GM12878 (cell line): ENCODE measurements around the gene CARHSP1. TPM values are rescaled to one million over a fixed set of nuclear protein-coding genes. Genes with fewer than 3 reads are reported as not detected.

Experiments
- ATAC-seq: fragments of 200-7000 bp; cut with Tn5 transposase; 3 replicates; pipeline ENCODE4 v1.9.1; 2020; ENCODE audit warnings: mild to moderate bottlenecking, moderate library complexity
- BruUV-seq: library from RNA; stranded (reverse); fragments of 400-500 nt; replicated peaks from 2 replicates; lab custom pipeline; 2021; lab: Mats Ljungman, UMichigan
- CTCF ChIA-PET: fragments of 300-600 bp; sonication (Branson Sonifier 250); formaldehyde crosslinking; extraction: SDS; loops from one replicate; lab custom pipeline; 2021; ENCODE audit warnings: inconsistent platforms; lab: Yijun Ruan, JAX
- POLR2A ChIA-PET: fragments of 350-600 bp; formaldehyde crosslinking; extraction: SDS; loops from one replicate; lab custom pipeline; 2021; ENCODE audit warnings: inconsistent platforms; lab: Charles Lee
- RAD21 ChIA-PET: fragments of 300-600 bp; sonication (Branson Sonifier 250); formaldehyde crosslinking; loops from one replicate; lab custom pipeline; 2023; ENCODE audit warnings: antibody characterized with exemption; ENCODE audit not compliant: unreplicated experiment; lab: Charles Lee
- SMC1A ChIA-PET: fragments of 300-600 bp; sonication (Branson Sonifier 250); formaldehyde crosslinking; loops from one replicate; lab custom pipeline; 2023; ENCODE audit not compliant: unreplicated experiment, uncharacterized antibody; lab: Charles Lee
- DNase-seq: peaks from one replicate; pipeline ENCODE4 v3.0.0-alpha.2; 2011; ENCODE audit warnings: low read depth, low spot score
- FAIRE-seq: peaks from 3 replicates; lab custom pipeline; 2011; peaks lifted over from hg19 to GRCh38; lab: Jason Lieb, UNC
- H2AFZ ChIP-seq: 2 replicates; pipeline ENCODE4 v1.6.0; 2011; ENCODE audit warnings: low read depth, low read length, control low read depth; ENCODE audit not compliant: control insufficient read depth
- H3K27ac ChIP-seq: 2 replicates; pipeline ENCODE4 v1.5.1; 2011; ENCODE audit warnings: control low read depth; ENCODE audit not compliant: control insufficient read depth, insufficient read depth
- H3K27me3 ChIP-seq, 2 experiments: replicated peaks in 1 of 2; 2 replicates each; pipeline versions ENCODE4 v1.6.0 to v1.6.1; 2011; ENCODE audit warnings: low read length in 1 of 2; ENCODE audit not compliant: control insufficient read depth in 2 of 2, insufficient read depth in 2 of 2
- H3K36me3 ChIP-seq, 2 experiments: 2 replicates each; pipeline ENCODE4 v1.5.1; 2011; ENCODE audit warnings: low read length in 1 of 2; ENCODE audit not compliant: control insufficient read depth in 2 of 2, insufficient read depth in 2 of 2
- H3K4me1 ChIP-seq: 2 replicates; pipeline ENCODE4 v1.6.1; 2011; ENCODE audit warnings: mild to moderate bottlenecking, low read length, moderate library complexity, mixed read lengths; ENCODE audit not compliant: control insufficient read depth, insufficient read depth
- H3K4me2 ChIP-seq: 2 replicates; pipeline ENCODE4 v1.6.0; 2011; ENCODE audit warnings: control low read depth; ENCODE audit not compliant: control insufficient read depth, insufficient read depth
- H3K4me3 ChIP-seq: fragments of 200-600 bp; sonication (generic); 2 replicates; pipeline ENCODE4 v1.5.1; 2016
- H3K79me2 ChIP-seq: 2 replicates; pipeline ENCODE4 v1.6.0; 2011; ENCODE audit warnings: low read length; ENCODE audit not compliant: control insufficient read depth, insufficient read depth
- H3K9ac ChIP-seq: 2 replicates; pipeline ENCODE4 v1.8.0; 2011; ENCODE audit warnings: low read length, control low read depth, mixed read lengths; ENCODE audit not compliant: control insufficient read depth, insufficient read depth
- H3K9me3 ChIP-seq: replicated peaks from 3 replicates; pipeline ENCODE4 v1.5.1; 2011; ENCODE audit warnings: mild to moderate bottlenecking, low read length; ENCODE audit not compliant: control insufficient read depth, insufficient read depth
- H4K20me1 ChIP-seq: 2 replicates; pipeline ENCODE4 v1.6.0; 2011; ENCODE audit not compliant: control insufficient read depth, insufficient read depth
- BACH1 ChIP-seq: fragments of 450-650 bp; IDR thresholded peaks from 2 replicates; pipeline ENCODE4 v1.6.1; 2017; ENCODE audit warnings: mild to moderate bottlenecking, borderline replicate concordance
- BMI1 ChIP-seq: fragments of 450-650 bp; IDR thresholded peaks from 2 replicates; pipeline ENCODE4 v1.6.1; 2016; ENCODE audit warnings: mild to moderate bottlenecking, moderate library complexity, borderline replicate concordance
- CEBPB ChIP-seq, 2 experiments: fragments of 150-350 bp in 1 of 2; IDR thresholded peaks; 2 replicates each; pipeline ENCODE4 v1.6.1; 2012 to 2014; ENCODE audit warnings: low read depth in 2 of 2, low read length in 2 of 2, borderline replicate concordance in 1 of 2, inconsistent platforms in 1 of 2
- ESRRA ChIP-seq: IDR thresholded peaks from 2 replicates; pipeline ENCODE4 v1.6.1; 2012; ENCODE audit warnings: mild to moderate bottlenecking, low read length, improper control_type of control experiment
- FOXK2 ChIP-seq: fragments of 450-650 bp; IDR thresholded peaks from 2 replicates; pipeline ENCODE4 v1.6.1; 2017; ENCODE audit warnings: mild to moderate bottlenecking, moderate library complexity
- IRF3 ChIP-seq: fragments of 450-650 bp; IDR thresholded peaks from 2 replicates; pipeline ENCODE4 v1.6.1; 2014; ENCODE audit warnings: mild to moderate bottlenecking
- IRF4 ChIP-seq: IDR thresholded peaks from 2 replicates; pipeline ENCODE4 v1.6.1; 2011; ENCODE audit warnings: low read depth, low read length
- MEF2B ChIP-seq: fragments of 450-650 bp; IDR thresholded peaks from 2 replicates; pipeline ENCODE4 v1.6.1; 2018; ENCODE audit warnings: mild to moderate bottlenecking, moderate library complexity; ENCODE audit not compliant: partially characterized antibody, poor library complexity, severe bottlenecking
- POLR2A ChIP-seq: IDR thresholded peaks from 2 replicates; pipeline ENCODE4 v1.6.1; 2011; ENCODE audit warnings: low read depth, mild to moderate bottlenecking, low read length
- RUNX3 ChIP-seq: IDR thresholded peaks from 2 replicates; pipeline ENCODE4 v1.6.1; 2012; ENCODE audit warnings: low read length, inconsistent platforms
- SPI1 ChIP-seq: IDR thresholded peaks from 2 replicates; pipeline ENCODE4 v1.6.1; 2011; ENCODE audit warnings: low read depth, mild to moderate bottlenecking, low read length, moderate library complexity, borderline replicate concordance; ENCODE audit not compliant: insufficient read depth
- USF2 ChIP-seq: IDR thresholded peaks from 2 replicates; pipeline ENCODE4 v1.6.1; 2011; ENCODE audit warnings: low read depth, low read length, improper control_type of control experiment, borderline replicate concordance
- WGBS: methylation state at CpG from one replicate; pipeline ENCODE4 v1.1.6; 2016; ENCODE audit warnings: low lambda C conversion rate; ENCODE audit not compliant: insufficient replicate concordance, insufficient coverage; ENCODE audit errors: missing lambda C conversion rate; 5-methylcytosine and 5-hydroxymethylcytosine counted together
- in situ Hi-C: fragments of 300-500 bp; cut with MboI; formaldehyde crosslinking; loops from 9 replicates; pipeline ENCODE4 v1.14.3; 2018; ENCODE audit warnings: mixed read lengths
- intact Hi-C: fragments of 100-400 bp; cut with micrococcal nuclease; formaldehyde crosslinking; loops from one replicate; pipeline ENCODE4 v1.14.2; 2022; ENCODE audit not compliant: unreplicated experiment
- polyA plus RNA-seq, 11 experiments: library from polyadenylated mRNA; depleted of rRNA in 4 of 11; unstranded in 6 of 11; stranded (reverse) in 5 of 11; fragments of >200 nt; fragmentation: Nextera tagmentation in 4 of 11; fragmentation: Illumina TruSeq in 1 of 11; extraction: Ambion mirVana in 4 of 11; extraction: Trizol in 1 of 11; gene quantifications; 1 replicate in 1 of 11; 2 replicates in 10 of 11; pipeline versions ENCODE4 v1.2.1 to v1.2.3, GENCODE V29; 2011 to 2016; ENCODE audit warnings: inconsistent platforms in 2 of 11, missing spikeins in 2 of 11, low read depth in 1 of 11
- total RNA-seq, 4 experiments: library from RNA; depleted of rRNA in 3 of 4; stranded (reverse); fragments of >200 nt in 3 of 4; fragmentation: Illumina TruSeq in 1 of 4; extraction: Trizol in 1 of 4; gene quantifications; 2 replicates each; pipeline versions ENCODE4 v1.2.1 to v1.2.3, GENCODE V29; 2013 to 2021
- TF ChIP-seq, protein P1 (sequence below): fragments of 450-650 bp; IDR thresholded peaks from 2 replicates; pipeline ENCODE4 v1.6.1; 2017; ENCODE audit warnings: mild to moderate bottlenecking, moderate library complexity
- TF ChIP-seq, protein P2 (sequence below): IDR thresholded peaks from 2 replicates; pipeline ENCODE4 v1.6.1; 2011; ENCODE audit warnings: low read depth, mild to moderate bottlenecking, low read length, moderate library complexity, borderline replicate concordance; ENCODE audit errors: extremely low read depth
- TF ChIP-seq, protein P3 (sequence below): fragments of 450-650 bp; conservative IDR thresholded peaks from 2 replicates; pipeline ENCODE4 v1.6.1; 2017; ENCODE audit warnings: mild to moderate bottlenecking, moderate library complexity

The CARHSP1 gene
- total and polyA plus RNA-seq, 10 of the 15 experiments (the other 5 are each of a cell fraction or from before 2014, with no cell fraction given), result 5.5 to 112 (median 67.0) TPM

DNA sequence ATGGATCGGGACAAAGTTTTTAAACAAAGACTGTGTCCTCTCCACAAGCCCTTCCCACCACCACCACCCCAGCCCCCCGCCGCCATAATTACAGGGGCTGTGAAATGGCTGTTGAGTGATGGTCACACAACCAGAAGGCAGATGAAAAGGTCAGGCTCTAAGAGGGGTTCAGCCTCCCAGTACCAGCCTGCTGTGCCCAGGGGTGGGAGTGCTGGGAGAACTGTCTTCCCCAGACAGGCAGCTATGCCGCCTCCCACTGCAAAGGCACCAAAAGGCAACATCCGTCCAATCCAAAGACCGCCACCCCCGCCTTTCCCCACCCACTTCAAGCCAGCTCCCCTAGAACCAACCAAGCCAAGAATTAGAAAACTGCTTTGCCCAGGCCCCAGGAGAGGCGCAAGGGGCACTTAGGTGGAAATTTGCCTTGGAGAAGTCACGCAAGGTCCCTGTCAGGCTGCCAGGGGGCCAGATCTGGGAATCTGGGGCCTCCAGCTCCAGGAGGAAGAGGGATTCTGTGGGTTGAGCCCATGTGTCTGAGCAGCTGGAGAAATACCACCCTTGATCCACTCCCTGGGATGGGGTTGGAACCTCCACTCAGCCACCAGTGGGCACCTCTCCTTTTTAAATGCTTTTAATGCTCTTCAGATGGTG, 14.4 kb downstream of the CARHSP1 start:
- ChIA-PET RAD21 (interaction anchor here (1.4 kb wide), 1 partner anchor 26 kb away, joined by 5 read pairs; no protein-coding TSS in a partner anchor), CTCF (interaction anchor here (1.9 kb wide), 1 partner anchor 27 kb away, joined by 8 read pairs; the partner anchor contains the start of gene LITAFD), SMC1A (interaction anchor here (1.2 kb wide), 1 partner anchor 14 kb away, joined by 3 read pairs; the partner anchor contains the start of gene CARHSP1), POLR2A (interaction anchor here (0.7 to 1.2 kb wide), 2 partner anchors 9 to 15 kb away, joined by 3 read pairs; partner anchors contain the start of gene CARHSP1)
- no TSS peak for BruUV-seq
- ATAC-seq (no peak), DNase-seq (no peak), FAIRE-seq (no peak)
- Histone ChIP-seq H2AFZ (no peak overlapping the region), H3K4me3 (no peak overlapping the region), H3K27me3 (no peaks in the 10 kb centered on the region), H3K79me2 (no peaks in the 10 kb centered on the region), H3K9me3 (no peaks in the 10 kb centered on the region), H3K4me1 (no peaks in the 10 kb centered on the region; the same call in 1 of the 2 replicates), H3K4me2 (no peak overlapping the region), H3K36me3 (peaks cover 28 to 63% of the 10 kb centered on the region in 2 experiments), H3K27ac (no peak overlapping the region), H4K20me1 (no peaks in the 10 kb centered on the region), H3K9ac (no peak overlapping the region)
- in situ Hi-C loops, result no loop called here
- 91% methylated on average over 9 of the region's 9 CpGs for WGBS
- intact Hi-C loops, result no loop called here
- no peak for TF ChIP-seq CEBPB (IDR thresholded peaks at IDR 0.05; ENCODE audit: borderline replicate concordance in 1 of 2, low read depth in 2 of 2, low read length in 2 of 2)
- TF ChIP-seq BACH1, result no peak
- TF ChIP-seq, protein P1, sequence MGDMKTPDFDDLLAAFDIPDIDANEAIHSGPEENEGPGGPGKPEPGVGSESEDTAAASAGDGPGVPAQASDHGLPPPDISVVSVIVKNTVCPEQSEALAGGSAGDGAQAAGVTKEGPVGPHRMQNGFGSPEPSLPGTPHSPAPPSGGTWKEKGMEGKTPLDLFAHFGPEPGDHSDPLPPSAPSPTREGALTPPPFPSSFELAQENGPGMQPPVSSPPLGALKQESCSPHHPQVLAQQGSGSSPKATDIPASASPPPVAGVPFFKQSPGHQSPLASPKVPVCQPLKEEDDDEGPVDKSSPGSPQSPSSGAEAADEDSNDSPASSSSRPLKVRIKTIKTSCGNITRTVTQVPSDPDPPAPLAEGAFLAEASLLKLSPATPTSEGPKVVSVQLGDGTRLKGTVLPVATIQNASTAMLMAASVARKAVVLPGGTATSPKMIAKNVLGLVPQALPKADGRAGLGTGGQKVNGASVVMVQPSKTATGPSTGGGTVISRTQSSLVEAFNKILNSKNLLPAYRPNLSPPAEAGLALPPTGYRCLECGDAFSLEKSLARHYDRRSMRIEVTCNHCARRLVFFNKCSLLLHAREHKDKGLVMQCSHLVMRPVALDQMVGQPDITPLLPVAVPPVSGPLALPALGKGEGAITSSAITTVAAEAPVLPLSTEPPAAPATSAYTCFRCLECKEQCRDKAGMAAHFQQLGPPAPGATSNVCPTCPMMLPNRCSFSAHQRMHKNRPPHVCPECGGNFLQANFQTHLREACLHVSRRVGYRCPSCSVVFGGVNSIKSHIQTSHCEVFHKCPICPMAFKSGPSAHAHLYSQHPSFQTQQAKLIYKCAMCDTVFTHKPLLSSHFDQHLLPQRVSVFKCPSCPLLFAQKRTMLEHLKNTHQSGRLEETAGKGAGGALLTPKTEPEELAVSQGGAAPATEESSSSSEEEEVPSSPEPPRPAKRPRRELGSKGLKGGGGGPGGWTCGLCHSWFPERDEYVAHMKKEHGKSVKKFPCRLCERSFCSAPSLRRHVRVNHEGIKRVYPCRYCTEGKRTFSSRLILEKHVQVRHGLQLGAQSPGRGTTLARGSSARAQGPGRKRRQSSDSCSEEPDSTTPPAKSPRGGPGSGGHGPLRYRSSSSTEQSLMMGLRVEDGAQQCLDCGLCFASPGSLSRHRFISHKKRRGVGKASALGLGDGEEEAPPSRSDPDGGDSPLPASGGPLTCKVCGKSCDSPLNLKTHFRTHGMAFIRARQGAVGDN, result no peak
- no peak for TF ChIP-seq USF2
- TF ChIP-seq BMI1, result no peak
- TF ChIP-seq IRF4, result no peak
- TF ChIP-seq, protein P2, sequence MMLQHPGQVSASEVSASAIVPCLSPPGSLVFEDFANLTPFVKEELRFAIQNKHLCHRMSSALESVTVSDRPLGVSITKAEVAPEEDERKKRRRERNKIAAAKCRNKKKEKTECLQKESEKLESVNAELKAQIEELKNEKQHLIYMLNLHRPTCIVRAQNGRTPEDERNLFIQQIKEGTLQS, result no peak
- TF ChIP-seq SPI1, result no peak
- no peak; the same call in 1 of the 2 replicates for TF ChIP-seq POLR2A
- no peak for TF ChIP-seq IRF3
- no peak for TF ChIP-seq MEF2B
- TF ChIP-seq RUNX3, result no peak
- TF ChIP-seq, protein P3, sequence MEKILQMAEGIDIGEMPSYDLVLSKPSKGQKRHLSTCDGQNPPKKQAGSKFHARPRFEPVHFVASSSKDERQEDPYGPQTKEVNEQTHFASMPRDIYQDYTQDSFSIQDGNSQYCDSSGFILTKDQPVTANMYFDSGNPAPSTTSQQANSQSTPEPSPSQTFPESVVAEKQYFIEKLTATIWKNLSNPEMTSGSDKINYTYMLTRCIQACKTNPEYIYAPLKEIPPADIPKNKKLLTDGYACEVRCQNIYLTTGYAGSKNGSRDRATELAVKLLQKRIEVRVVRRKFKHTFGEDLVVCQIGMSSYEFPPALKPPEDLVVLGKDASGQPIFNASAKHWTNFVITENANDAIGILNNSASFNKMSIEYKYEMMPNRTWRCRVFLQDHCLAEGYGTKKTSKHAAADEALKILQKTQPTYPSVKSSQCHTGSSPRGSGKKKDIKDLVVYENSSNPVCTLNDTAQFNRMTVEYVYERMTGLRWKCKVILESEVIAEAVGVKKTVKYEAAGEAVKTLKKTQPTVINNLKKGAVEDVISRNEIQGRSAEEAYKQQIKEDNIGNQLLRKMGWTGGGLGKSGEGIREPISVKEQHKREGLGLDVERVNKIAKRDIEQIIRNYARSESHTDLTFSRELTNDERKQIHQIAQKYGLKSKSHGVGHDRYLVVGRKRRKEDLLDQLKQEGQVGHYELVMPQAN, result no peak
- TF ChIP-seq FOXK2, result no peak
- no peak for TF ChIP-seq ESRRA
